ENCODE measurements around the gene CORO2B.

Gene CORO2B

DNA sequence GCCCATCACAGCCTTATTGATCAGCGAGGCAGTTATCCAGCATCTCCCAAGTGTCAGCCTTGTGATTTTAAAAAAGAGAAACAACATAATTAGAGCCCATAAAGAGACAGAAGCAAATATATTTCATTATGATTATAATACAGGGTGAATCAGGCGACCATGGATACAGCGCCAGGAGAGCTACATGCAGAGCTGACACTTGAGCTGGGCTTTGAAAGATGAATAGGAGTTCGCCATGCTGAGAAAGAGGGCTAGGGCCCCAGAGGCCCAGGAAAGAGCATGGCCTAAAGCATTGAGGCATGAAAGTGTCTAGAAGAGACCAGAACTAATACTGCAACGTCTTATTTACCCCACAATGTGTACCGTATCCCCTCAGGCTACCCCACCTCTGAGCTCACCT is 4.2 kb upstream of the CORO2B start:
- DNase-seq, result no peak

DNA sequence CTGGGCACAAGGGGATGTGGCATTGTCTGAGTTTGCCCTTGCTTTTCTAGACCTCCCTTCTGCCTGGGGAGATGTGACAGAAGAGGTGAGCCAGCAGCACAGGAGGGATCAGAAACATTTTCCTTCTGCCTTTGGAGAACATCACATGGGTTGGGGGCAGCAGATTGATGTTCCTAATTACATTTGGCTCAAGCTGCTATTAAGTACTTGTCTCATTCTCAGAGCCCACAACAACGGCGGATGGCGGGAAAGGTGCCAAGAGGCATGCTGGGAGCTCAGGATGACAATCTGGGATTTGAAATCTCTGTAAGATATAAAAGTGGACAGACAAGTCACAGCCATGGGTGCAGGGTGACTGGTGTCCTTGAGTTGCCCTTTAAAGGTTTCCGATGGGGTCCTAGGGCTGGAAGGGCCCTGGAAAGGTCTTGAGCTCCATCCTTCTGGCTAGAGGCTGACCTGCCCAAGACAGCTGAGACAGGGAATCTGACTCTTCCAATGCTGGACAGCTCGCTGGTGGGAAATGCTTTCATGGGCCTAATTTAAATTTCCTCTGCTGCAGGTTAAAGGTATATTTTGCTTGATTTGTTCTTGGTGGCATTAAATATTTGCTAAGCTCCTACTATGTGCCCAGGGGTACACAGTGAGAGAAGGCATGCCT is 2.4 kb upstream of the CORO2B start:
- DNase-seq, result no peak

DNA sequence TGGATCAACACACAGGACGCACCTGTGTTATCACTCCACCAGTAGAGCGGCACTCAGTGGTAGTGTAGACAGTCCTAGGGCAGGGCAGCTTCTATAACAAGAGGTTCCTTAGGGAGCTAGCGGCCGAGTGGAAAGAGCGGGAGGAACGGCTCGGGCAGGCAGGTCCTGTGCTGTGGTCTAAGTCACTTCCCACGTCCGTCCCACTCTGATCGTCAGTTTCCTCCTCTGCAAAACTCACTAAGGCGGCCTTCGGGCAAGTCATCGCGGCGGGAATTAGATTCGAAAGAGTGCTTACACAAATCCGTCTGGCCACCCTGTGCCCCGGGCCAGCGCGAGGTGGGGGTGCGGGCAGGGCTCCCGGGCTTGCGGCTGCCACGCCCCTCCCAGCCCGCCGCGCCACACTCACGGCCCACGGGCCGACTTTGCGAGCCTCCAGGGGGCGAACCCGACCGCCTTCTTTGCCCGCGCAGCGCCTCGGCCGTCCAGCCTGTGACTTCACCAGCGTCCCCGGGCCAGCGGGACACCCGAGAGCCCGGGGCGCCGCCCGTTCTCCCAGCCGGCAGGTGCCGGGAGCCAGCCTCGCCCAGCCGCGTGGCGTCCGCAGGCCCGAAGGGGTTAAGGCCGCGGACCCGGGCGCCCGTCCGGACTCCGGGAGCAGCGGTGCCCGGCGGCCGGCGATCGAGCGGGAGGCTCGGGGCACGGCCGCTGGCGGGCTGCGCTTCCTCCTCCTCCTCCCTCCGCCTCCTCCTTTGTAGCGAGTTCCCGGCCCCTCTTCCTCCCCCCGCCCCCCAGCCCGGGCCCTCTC is 416 bp upstream of the CORO2B start:
- DNase-seq, result peak; percentile 77

DNA sequence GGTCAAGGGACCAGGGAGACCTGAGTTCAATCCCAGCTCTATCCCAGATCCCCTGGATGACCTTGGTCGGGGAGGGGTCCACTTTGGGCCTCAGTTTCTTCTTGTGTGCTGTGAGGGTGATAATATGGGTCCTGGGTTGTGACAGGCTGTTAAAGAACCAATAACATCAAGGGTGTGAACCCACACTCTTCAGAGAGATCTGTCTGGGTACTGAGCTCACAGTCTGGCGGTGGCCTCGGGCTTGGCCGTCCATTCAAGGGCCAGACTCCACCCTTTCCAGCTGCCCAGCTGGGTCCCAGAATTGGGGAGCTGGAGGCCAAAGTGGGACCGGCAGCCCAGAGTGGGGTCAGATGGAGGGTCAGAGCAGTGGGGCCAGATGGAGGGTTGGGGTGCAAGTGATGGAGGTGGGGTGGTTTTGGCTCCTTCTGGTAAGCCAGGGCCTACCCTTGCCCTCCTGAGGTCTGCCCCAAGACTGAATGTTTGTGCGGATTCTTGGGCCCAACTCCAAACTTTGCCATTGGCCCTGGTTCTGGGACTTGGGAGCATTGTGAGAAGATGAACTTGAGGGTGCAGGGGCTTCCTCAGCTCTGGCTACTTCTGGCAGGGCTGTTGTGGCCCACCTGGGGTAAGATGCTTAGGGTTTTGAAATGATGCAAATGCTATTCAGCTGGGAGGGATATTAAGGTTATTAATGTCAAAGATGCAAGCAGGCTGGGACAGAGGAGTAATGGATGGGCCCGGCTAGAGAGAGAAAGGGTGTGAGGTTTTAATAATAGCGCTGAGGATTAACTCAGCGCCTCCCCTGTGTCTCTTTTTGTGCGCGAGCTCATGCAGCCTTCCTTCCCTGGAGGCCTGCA is 1.5 kb downstream of the CORO2B start:
- DNase-seq, result no peak

DNA sequence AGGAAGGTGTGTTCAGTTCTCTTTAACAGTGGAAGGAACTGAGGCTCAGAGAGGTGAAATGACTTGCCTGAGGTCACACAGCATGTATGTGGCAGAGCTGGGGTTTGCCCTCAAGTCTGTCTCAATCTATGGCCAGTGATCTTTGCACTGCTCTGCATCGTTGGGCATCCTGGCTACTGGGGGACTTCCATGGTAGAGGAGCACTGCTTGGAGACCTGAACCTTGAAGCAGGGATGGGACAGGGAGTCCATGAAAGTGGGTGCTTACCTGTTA is 2.0 kb downstream of the CORO2B start:
- no peak for DNase-seq

DNA sequence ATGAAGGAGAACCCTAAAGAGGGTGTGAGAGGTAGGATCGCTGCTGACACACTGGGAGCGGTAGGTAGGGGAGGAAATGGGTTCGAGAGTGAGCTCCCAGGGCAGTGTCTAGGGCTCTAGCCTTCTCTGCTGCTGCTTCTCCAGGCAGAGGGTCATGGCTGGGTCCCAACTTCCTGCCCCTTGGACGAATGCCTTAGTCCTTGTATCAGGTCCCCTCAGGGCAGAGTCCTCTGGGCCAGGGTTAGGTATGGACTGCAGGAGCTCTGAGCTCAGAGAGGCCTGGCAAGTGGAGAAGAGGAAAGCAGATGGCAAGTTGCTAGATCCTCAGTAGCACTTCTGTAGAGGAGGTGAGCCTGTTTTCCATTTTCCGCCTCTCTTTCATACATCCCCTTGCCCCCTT is 2.9 kb downstream of the CORO2B start:
- DNase-seq, result no peak

DNA sequence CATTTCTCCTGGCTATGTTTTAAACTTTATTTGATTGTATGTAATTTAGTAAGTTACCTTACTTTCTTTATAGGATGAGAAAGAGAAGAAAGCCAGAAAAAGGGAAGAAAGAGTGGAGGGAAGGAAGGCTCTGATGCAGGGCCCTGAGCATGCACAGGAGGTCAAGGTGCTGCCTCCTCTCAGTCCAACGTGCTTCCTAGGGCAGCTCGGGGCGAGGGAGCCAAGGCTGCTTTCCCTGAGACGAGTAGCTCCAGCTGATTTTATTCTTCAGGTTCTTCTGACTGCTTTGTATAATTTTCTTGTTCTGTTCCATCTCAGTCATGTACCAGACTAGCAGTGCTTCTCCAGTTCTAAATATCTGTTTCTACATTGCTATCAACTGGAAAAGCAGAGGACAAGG is 3.4 kb downstream of the CORO2B start:
- no peak for DNase-seq

DNA sequence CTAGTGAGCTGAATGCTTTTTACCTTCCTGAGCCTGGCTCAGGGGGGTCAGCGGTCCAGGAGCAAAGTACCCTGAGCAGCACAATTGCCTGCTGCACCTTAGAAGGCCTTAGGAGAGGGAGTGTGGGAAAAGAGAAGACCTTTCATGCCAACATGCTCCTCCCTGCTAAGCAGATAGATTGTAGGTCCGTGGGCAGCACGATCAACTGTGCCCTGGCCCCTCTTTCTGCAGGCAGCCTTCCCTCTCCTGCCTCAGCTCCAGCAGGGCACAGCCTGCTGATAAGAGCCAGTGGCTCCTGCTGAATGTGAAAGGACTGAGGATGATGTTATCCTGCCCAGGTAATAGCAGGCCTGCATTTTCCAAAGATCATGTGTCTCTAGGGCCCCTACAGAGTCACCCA is 4.1 kb downstream of the CORO2B start:
- no peak for DNase-seq

DNA sequence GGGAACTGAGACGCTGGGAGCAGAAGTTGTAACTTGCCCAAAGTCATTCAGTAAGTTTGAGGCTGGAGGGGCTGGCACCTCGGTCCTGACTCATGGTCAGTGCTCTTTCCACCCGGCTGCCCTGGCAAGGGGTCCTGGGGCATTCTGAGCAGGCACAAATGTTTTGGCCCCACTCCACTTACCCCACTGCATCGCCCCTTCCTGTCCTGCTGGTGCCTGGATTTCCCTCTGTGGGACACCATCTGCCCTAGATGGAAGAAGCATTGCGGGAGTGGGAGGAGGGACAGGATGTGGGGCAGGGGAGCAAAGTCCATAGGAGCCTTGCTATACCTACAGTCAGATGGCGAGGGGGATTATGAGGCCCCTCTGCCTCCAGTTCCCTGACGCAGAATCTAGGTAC is 4.5 kb downstream of the CORO2B start:
- DNase-seq, result no peak

DNA sequence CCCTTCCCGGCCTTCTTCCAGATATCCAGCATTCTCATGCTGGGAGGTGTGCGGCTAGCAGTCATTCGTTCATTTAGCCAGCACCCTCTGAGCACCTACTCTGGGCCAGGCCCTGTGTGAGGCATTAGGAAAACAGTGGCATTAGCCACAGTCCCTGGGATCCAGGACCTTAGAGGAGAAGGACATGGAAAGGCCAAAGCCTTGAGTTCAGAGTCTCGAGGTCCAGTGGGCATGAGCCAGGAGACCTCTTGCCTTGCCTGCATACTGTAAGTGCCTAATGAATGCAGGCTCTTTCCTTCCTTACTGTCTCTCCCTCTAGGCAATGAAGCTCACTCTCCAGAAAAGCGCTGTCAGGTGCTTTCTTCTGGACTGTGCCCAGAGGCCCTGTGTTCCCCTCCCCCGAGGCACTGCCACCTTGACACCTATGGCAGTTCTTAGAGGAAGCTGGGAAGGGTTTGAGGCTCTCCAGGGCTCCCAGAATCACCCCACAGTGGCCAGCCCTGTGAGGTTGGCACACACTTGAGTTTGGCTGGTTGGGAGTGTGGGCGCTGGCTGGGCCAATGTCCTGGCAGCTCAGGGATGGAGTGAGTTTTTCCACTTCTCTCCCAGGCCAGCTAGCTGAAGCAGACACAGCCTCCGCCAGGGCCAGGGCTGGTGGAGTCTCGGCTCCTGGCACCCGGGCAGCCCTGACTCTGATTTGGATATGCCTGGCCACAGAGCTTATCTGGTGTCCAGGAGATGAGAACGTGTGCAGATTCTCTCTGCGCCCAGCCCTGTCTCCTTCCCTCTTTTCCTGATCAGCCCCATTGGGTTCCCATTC is 5.4 kb downstream of the CORO2B start:
- DNase-seq, result no peak

DNA sequence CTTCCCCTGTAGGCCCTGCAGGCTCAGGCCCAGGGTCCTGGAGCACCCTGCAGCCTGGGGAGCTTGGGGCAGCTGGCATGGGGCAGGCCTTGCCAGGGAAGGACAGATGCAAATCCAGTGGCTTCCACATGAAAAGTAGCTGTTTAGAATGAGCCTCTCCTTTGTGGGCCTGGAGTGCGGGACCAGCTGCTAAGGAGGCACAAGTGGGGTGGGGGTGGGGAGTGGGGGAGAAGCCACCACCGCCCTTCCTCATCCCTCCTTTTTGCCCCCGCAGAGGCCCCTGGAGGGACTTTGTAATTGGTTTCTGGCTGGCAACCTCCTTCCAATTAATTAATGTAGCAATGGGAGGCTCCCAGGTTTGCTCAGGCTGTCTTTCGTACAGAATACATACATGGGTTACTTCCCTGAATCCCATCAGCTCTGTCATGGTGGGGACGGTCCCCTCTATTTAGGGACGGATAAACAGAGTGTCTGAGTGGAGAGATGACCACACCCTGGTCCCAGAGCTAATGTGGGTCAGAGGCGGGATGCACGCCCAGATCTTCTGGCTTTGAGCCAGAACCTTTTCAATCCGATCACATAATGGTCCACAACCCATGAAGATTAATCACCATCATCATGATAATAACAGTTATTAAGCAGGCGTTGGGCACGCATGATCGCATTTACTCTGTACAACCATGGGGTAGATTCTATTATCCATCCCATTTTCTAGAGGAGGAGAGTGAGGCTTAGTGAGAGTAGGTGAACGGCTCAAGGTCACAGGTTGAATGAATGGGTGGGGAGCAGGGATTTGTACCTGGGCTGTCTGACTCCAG is 6.2 kb downstream of the CORO2B start:
- DNase-seq, result no peak

DNA sequence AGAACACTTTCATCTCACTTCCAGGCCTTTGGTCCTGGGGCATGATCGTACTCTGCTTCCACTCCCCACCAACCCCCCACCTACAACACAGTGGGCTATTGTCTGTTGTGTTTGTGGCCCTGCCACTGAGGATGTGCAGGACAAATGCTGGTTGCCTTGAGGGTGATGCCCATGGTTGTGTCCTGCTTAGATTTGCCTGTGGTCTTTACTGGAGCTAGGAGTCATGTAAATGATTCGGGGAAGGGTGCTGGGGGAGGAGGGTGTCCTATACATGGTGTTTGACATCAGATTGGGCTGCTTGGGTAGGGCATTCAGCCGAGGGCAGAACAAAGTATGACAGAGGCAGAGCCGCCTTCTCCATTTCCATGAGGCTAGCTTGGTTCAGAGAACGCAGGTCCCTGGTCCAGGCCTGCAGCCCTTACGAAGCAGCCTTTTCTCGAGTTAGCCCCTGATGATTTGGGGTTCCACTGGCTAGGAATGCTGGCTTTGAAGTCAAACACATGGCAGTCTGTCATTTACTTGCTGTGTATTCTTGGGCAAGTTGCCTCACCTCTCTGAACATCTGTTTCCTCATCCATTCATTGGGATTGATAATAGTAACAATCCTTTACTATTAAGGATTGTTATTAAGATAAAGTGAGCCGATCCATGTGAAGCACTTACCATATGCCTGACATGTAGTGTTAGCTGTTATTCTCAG is 6.9 kb downstream of the CORO2B start:
- peak; percentile 10 for DNase-seq

DNA sequence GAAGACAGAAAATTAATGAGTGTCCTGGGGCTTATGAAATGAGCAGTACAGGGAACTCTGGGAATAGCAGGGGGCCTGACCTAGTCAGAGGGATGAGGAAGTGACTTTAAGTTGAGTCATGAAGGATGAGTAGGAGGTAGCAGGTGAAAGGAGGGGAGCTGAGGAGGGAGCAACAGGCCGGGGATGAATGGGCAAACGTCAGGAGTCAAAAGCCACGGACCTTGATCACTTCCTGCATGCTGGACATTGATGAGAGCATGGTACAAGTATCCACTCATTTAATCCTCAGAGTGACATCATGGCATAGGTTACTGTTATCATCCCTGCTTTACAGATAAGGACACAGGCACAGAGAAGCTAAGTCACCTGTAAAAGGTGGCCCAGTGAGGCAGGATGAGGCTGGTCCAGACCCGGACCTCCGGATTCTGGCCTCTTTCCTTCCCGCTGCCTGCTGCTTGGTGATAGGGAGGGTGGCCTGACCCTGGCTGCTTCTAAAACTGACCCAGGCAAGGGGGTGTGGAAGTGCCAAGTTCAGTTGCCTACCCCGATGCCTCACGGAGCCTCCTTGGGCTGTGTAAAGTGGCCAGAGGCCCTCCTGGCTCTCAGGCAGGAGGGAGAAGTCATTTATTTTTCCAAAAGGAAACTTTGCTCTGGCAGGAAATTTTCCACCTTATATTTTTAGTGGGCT is 7.6 kb downstream of the CORO2B start:
- DNase-seq, result no peak

DNA sequence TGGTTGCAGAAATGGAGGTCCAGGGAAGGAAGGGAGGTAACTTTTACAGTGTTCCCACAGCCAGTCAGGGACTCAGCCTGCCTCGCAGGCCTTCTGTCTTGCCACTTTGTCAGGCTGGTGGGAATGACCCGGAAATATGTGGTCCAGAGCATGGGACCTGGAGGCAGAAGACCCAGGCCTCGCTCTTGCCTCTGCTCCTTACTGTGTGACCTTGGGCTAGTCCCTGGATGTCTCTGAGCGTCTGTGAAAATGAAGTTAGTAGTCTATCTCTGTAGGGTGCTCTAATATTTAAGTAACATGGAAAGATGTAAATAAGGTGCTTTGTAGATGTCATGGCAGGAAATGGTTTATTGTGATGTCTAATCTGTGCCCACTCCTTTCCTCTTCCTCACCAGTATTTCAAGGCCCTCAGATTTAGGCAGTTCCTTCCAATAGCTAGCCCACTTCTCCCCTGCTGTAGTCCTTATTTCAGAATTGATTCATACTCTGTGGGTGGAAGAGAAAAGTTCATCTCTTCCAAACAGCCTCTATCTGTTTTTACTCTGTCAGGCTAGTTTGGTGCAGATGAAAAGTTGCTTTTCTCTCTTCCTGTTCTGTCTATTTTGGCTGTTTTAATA is 9.1 kb downstream of the CORO2B start:
- DNase-seq, result no peak

DNA sequence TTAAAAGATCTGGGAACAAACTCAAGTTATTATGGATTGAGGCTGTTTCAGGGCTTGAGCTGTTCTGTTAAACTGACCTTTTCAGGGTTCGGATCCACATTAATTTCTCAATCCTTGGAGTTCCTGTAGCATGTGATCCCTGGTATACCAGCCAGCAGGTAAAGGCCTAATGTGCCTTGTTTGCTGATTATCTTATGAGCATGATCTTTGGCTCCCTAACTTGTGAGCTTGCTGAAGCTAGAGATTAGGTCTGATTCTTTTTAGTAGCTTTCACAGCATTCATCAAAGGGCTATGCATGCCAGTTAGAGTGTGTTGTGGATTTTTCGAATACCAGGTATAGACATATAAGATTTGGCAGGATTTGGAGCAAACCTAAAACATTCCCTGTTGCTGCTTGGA is 10.3 kb downstream of the CORO2B start:
- no peak for DNase-seq

DNA sequence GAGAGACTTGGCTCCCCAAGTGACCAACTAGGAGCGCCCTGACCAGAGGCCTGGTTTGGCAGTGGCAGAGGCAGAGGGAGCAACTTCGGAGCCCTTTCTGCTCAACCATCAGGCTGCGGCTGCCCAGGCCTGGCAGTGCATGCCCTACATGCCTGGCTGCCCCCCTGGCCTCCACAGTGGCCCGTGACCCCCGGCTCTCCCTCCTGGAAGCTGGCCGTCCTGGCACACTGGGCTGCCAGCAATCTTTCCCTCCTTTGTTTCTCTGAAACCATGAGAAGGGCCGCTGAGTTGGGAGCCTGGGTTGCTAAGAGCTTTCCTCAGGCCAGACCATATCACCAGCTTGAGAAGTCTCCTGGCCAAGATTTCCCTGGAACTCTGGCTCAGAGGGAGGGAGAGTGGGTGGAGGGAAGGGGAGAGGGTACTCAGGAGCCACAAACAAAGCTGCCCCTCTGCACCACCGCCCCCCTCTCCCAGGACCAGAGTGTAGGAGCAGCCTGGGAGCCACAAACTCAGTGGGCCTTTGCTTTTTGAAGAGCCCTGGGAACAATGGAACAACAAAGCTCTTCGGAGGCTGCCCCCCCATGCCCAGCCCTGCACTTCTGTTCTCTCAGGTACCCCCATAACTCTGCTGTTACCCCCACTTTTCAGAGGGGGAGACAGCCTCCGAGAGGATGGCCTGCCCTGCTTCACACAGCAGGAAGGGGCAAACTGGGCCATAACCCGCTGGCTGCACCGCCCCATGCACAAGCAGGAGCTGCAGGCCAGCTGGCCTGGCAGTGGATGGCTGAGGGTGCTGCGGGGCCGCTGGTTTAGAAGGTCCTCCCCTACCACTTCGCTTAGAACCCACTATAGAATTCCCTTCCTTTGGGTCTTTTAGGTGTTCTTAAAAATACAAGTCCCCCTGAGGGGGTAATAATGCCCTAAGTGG is 11.3 kb downstream of the CORO2B start:
- no peak for DNase-seq

DNA sequence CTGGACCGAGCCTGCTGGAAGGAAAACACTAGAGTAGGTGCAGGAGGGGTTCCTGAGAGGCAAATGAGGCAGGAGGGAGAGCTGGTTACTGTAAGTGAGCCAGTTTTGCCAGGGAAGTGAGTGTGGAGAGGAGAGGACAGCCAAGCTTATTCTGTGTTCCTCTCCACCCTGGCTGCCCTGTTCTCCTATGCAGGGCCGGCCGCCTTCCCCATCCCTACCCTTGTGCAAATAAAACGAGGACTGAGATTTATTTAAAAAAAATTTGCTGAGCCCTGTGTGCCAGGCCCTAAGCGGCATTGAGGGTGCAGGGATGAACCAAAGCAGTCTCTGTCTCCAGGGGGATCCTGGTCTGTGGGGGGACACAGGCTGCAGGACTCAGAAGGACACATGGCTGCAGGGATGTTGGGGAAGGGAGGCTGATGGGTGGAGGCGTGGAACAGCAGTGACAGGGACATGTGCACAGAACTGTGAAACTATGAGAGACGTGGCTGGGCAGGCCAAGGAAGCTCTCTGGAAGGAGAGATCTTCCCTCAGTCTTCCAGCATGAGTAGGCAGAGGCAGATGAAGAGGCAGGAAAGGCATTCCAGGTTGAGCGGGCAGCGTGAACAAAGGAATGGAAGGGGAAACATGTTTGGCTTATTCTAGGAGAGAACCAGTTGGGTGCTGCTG is 12.1 kb downstream of the CORO2B start:
- no peak for DNase-seq

DNA sequence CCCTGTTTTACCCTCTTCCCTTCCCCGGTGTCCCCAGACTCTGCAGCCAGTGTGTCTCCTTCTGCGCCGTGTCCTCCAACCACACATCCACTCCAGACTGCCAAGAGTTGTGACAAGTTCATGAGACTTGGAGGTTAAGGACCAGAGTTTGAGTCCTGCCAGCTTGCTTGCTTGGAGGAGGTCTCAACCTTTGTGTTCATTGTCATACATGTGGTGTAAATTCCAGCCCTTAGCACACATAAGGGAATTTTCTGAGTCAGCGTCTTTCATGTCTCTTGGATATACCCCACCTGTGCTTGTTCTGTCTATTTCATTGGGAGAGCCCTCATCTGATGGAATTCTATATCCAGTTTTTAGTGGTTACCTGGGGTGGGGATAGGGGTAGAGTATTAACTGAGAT is 13.3 kb downstream of the CORO2B start:
- DNase-seq, result no peak

DNA sequence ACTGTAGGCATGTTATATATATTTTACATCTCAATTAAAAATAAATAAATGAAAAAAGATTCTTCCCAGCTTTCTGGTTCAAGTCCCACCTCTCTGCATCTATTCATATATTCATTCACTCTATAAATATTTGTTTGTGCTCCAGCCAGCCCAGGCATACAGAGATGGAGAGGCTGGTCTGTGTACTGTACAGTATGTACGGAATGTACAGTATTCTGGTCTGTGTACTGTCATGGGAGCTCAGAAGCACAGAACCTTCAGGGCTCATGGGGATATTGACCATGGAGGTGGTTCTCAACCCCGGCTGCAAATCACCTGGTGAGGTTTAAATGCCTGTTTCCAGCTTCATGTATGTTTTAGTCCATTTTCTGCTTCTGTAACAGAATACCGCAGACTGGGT is 13.8 kb downstream of the CORO2B start:
- no peak for DNase-seq
